Measurements from ENCODE around the gene ENTPD3.
A peak's percentile ranks its signal among the peaks of the same experiment; 100 is the strongest.

The ENTPD3 gene

GRCh38 chr3:40437889-40438288 is 50.9 kb downstream of the ENTPD3 start:
- TF ChIP-seq GATA3 (IDR thresholded peaks at IDR 0.05; ENCODE audit: low read depth, low read length) (no peak), GATA2 (IDR thresholded peaks at IDR 0.05; ENCODE audit: low read depth, low read length) (no peak)

- TF ChIP-seq GATA3 (IDR thresholded peaks at IDR 0.05; ENCODE audit: low read depth, low read length) = no peak
- no peak for TF ChIP-seq GATA2 (IDR thresholded peaks at IDR 0.05; ENCODE audit: low read depth, low read length)
Observed at GRCh38 chr3:40445062-40445461, 58.1 kb downstream of the ENTPD3 start.

GRCh38 chr3:40445880-40446279 is 58.9 kb downstream of the ENTPD3 start:
- no peak for TF ChIP-seq GATA3 (IDR thresholded peaks at IDR 0.05; ENCODE audit: low read depth, low read length)
- no peak for TF ChIP-seq GATA2 (IDR thresholded peaks at IDR 0.05; ENCODE audit: low read depth, low read length)

- TF ChIP-seq GATA3 (IDR thresholded peaks at IDR 0.05; ENCODE audit: low read depth, low read length) (no peak), GATA2 (IDR thresholded peaks at IDR 0.05; ENCODE audit: low read depth, low read length) (no peak)
Observed at GRCh38 chr3:40450438-40450837, 63.5 kb downstream of the ENTPD3 start.

GRCh38 chr3:40451551-40451950 is 64.6 kb downstream of the ENTPD3 start:
- TF ChIP-seq GATA3 (IDR thresholded peaks at IDR 0.05; ENCODE audit: low read depth, low read length) = no peak
- TF ChIP-seq GATA2 (IDR thresholded peaks at IDR 0.05; ENCODE audit: low read depth, low read length) = no peak

GRCh38 chr3:40452057-40452456 is 65.1 kb downstream of the ENTPD3 start:
- TF ChIP-seq GATA2 (IDR thresholded peaks at IDR 0.05; ENCODE audit: low read depth, low read length) (no peak), GATA3 (IDR thresholded peaks at IDR 0.05; ENCODE audit: low read depth, low read length) (no peak)

GRCh38 chr3:40452562-40452875 is 65.5 kb downstream of the ENTPD3 start:
- TF ChIP-seq GATA3 (IDR thresholded peaks at IDR 0.05; ENCODE audit: low read depth, low read length) = no peak
- no peak for TF ChIP-seq GATA2 (IDR thresholded peaks at IDR 0.05; ENCODE audit: low read depth, low read length)

GRCh38 chr3:40452876-40453730 is 66.1 kb downstream of the ENTPD3 start:
- TF ChIP-seq GATA2 (IDR thresholded peaks at IDR 0.05; ENCODE audit: low read depth, low read length) (no peak), GATA3 (IDR thresholded peaks at IDR 0.05; ENCODE audit: low read depth, low read length) (no peak)

GRCh38 chr3:40453933-40454332 is 66.9 kb downstream of the ENTPD3 start:
- TF ChIP-seq GATA2 (IDR thresholded peaks at IDR 0.05; ENCODE audit: low read depth, low read length) = no peak

GRCh38 chr3:40455328-40455727 is 68.3 kb downstream of the ENTPD3 start:
- no peak for TF ChIP-seq GATA2 (IDR thresholded peaks at IDR 0.05; ENCODE audit: low read depth, low read length)
- TF ChIP-seq GATA3 (IDR thresholded peaks at IDR 0.05; ENCODE audit: low read depth, low read length) = no peak

GRCh38 chr3:40456279-40456939 is 69.4 kb downstream of the ENTPD3 start:
- TF ChIP-seq GATA3 (IDR thresholded peaks at IDR 0.05; ENCODE audit: low read depth, low read length) = no peak
- TF ChIP-seq GATA2 (IDR thresholded peaks at IDR 0.05; ENCODE audit: low read depth, low read length) = no peak

GRCh38 chr3:40456940-40457823 is 70.2 kb downstream of the ENTPD3 start, which contains the start of gene RPL14:
Gene RPL14, plus strand, starts transcription at chr3:40457339. Its CDS starts 133 bp downstream, at chr3:40457472.
- TF ChIP-seq GATA2 (IDR thresholded peaks at IDR 0.05; ENCODE audit: low read depth, low read length) (peak; percentile 8), GATA3 (IDR thresholded peaks at IDR 0.05; ENCODE audit: low read depth, low read length) (no peak)

GRCh38 chr3:40458473-40458872 is 71.5 kb downstream of the ENTPD3 start:
- TF ChIP-seq GATA3 (IDR thresholded peaks at IDR 0.05; ENCODE audit: low read depth, low read length) (no peak), GATA2 (IDR thresholded peaks at IDR 0.05; ENCODE audit: low read depth, low read length) (no peak)

- TF ChIP-seq GATA3 (IDR thresholded peaks at IDR 0.05; ENCODE audit: low read depth, low read length) (no peak), GATA2 (IDR thresholded peaks at IDR 0.05; ENCODE audit: low read depth, low read length) (no peak)
Observed at GRCh38 chr3:40461161-40461560, 74.2 kb downstream of the ENTPD3 start.

Measured in SH-SY5Y (cell line).